Activated naive CD4-positive, alpha-beta T cell treated with Interleukin-2 at 50 U/mL for 16 hours (primary cell): ENCODE results near the gene DOCK2.

Source experiments
- DNase-seq: peaks from one replicate; pipeline ENCODE4 v3.0.0-alpha.2; 2020

The DOCK2 gene

DNA sequence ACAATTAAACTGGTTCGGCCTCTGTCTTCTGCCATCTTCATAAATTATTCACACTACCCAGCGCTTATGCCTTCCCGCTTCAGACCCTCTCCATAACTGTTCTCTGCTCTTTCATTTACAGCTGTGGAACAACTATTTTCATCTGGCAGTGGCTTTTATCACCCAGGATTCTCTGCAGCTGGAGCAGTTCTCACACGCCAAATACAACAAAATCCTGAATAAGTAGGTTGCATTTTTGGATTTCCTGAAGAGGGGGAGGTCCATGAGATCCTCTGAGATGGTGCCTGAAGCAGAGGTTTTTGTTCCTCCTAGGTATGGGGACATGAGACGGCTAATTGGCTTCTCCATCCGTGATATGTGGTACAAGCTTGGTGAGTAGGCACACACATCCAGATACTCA is 371.3 kb downstream of the DOCK2 start:
- DNase-seq = no peak

DNA sequence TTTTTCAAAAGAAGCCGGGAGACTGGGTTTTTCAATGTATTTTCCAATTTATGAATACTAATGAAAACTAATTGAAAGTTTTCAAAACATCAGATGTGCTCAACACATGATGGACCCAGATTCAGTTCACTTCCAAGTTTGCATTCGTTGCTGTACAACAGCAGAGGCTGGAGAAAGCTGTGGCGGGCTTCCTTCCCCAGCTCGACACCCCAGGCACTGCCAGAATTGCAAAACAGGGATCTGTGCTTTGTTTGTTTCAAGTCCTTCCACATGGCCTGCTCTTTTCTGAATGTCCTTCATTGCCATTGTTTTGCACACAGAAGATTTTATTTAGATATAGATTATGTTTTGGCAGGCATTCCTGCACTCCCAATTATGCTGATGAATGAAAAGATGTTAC is 373.5 kb downstream of the DOCK2 start:
- no peak for DNase-seq

DNA sequence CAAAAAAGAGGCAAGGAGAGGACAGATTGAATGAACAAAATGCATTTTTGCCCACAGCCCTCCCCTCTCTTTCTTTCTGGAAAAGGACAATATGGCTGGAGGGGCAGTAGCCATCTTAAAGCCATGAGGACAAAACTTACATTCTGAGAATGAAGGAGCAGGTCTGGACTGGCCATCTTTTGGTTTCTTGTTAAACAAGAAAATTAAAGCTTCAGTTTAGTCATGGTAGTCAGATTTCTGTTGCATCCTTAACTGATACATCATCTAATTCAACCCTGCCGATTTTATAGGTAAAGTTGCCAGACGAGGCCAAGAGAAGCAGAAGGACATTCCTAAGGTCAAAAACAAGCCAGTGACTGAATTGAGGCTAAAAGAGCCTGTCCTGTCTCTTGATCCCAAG is 374.7 kb downstream of the DOCK2 start:
- DNase-seq = no peak

DNA sequence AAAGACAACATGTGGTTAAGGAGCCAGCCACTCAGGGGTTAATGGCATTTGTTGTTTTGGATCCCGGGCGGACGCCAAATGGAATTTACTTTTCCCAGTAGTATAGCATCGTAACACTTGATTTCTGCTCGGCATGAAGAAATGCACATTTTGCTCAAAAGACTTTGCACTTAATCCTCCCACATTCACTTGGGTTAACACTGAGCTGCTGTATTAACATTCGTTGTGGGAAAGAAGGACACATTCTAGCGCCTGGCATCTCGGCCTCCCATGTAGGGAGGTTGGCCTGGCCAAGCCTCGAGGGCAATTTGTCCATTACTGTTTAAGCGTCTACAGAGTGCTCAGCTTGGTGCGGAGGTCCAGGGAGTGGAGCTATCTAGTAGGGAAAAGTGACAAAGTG is 375.5 kb downstream of the DOCK2 start:
- no peak for DNase-seq

DNA sequence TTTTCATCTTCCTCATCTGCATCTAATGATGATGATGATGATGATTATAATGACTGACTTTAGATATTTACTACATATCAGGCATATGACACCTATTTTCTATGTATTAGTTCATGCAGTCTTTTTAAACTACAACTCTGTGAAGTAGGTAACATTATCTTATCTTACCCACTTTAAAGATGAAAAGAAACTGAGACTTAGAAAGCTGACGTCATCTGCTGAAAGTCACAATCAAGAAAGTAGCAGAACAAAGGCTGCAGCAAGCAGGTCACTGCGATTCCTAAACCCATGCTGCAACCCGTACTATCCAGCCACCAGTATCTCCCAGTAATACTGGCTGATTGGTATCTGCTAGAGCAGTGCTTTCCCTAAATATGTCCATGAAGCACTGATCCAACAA is 383.3 kb downstream of the DOCK2 start:
- no peak for DNase-seq

DNA sequence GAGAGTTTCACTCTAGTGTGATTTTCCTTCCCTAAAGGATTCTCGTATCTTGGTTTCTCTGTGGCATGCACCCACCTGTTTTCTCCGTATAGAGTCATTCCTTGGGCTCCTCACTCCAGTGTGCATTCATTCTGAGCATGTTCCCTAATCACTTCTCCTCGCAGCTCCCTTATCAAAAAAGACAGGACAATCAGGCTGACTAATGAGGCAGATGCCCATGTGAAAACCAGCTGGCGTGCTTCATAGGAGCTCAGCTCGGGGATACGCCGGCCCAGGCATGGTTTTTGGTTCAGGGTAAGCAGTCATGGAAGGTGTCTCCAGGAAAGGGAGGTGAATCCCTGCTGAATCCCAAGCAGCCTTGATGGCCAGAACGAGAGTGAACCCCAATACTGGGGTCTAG is 384.4 kb downstream of the DOCK2 start:
- DNase-seq = no peak

DNA sequence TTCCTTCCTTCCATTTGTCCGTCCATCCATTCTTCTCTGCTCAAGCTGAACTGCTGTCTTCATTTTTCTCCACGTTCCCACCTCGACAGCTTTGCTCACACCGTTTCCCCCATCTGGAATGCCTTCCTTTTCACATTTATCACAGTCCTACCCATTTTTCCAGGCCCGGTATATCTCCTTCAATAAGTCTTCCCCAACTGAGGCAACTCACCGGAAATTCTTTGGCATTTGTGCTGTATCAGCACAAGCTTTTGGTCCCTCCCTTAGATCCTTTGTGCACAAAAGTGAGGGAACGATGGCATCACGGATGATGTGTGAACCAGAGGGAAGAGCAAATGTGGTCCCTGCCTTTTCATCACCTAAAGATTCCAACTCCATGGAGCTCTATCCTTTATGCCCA is 388.8 kb downstream of the DOCK2 start:
- DNase-seq = no peak

DNA sequence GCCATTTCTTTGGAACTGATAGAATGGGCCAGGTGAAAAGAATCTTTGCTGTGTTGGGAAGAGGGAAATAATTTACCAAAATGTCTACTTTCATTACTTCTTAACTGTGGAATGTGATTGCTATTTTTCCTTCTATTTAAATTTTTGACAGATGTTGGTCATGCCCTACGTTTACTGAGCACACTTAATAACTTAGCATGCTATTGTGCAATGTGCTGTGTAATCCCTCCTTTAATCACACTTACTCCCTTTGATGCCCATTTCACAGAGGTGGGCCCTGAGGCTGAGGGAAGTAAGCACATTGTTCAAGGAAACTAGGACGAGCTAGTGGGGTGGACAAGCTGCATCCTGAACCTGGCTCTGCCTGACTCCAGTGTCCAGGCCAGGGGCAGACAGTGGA is 391.0 kb downstream of the DOCK2 start:
- DNase-seq = no peak

DNA sequence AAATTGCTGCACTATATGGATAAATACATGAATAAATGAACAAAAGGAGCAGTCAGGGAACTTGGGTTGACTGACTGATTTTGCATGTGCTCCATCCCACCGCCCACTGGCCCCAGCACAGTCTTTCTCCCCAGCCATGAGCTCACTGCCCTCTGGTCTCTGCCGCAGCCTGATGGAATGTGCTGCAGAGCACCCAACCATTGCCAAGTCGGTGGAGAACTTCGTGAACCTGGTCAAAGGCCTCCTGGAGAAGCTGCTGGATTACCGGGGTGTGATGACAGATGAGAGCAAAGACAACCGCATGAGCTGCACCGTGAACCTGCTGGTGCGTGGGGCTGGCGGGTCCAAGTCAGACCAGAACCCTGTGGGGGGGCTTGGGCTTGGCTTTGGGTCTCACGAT is 397.2 kb downstream of the DOCK2 start:
- no peak for DNase-seq

DNA sequence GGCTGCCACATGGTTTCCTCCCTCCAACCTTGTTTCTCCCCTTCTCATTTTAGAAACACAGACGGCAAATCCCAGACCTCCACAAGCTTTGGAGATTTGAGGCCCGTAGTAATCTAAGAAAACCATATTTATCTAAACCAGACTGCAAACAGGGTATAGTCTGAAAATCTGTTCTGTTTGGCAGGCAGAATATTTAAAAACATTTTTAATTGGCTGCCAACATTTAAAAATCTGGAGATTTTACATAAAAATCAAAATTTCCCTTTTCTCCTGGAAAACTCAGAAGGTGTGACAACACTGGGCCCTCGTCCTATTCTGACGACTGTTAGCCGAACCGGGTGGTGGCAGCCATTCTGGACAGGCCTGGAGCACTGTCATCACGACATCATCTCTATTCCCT is 401.2 kb downstream of the DOCK2 start:
- no peak for DNase-seq

DNA sequence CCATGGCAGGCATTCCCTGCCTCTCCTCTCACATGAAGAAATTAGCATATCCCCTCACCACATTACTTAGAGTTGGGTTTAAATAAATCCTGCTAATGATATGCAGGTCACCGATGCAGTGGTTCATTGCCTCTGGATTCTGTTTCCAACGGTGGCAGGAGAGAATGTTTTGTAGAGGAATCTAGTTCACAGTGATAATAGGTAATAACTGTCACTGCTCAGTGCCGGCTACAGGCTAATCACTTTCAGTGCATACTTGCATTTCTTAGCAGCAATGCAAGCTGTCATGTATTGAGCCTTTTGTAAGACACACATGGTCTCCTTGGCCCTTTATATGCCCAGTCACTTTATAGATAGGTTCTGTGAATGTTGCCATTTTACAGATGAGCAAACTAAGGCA is 402.8 kb downstream of the DOCK2 start:
- no peak for DNase-seq

DNA sequence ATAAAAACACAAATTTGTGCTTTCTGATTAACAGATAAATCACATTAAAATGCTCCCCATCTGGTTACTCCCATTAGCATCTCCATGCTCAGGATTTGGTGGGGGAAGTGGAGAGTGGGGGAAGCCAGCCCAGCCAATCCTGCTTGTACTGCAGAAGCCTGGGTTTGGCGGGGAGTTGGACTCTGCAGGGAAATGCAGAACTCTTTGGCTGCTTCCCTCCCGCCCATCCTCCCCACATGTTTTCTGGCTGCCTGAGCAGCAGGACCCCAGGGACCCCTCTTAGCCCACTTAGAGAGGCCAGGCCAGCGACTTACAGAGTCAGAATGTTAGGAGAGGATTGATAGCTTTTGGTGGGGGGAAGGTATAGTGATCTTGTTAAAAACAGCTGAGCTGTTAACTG is 409.2 kb downstream of the DOCK2 start:
- no peak for DNase-seq

DNA sequence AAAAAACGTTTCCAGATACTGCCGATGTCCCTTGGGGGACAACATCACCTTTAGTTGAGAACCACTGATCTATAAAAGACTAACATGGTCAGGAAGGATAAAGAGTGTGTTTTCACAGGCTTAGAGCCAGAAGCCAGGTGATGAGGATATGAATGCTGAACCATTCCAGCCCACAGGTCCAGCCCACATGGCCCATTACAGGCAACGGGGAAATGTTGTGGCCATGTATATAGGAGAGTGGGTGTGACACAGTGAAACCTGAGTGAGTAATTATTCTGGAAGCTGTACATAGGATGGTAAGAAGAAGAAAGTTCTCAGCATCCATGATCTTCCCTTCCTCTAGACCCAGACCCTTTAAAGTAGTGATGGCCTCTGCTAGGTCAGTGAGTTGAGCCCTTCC is 412.6 kb downstream of the DOCK2 start:
- DNase-seq = no peak

DNA sequence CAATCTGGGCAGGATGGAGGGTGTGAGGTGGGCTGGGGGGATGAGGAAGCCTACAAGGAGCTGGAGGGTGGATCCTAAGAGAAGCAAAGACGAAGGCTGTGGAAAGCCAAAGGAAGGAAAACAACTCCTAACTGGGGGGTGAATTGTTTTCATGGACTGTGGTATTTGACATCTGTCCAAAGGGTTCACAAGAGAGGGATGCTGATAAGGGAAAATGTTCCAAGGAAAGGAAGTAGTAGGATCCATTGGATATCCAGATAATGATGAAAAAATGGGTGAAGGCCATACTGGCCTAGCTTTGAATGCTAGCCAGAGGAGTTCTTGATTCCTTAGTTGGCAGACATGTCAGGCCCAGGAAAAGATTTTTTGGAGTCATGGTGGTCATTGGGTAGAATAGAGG is 416.8 kb downstream of the DOCK2 start:
- DNase-seq = no peak

DNA sequence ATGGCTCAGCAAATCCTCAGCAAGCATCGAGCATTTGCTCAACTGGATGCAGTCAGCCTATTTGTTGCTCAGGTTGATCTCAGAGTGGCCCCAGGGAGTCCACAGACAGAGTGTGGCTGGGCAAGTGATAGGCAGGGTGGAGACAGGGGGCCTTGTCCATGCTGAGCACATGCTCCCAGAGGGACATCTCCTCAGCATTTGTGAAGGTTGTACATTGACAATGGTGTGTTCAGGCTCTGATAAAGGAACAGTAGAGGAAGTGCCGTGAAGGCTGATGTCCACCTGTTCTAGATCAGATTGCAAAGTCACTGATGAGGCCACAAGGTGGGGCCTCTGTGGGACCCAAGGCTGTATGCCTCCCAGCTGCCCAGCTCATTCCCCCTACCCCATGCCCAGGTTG is 418.5 kb downstream of the DOCK2 start:
- DNase-seq = no peak

DNA sequence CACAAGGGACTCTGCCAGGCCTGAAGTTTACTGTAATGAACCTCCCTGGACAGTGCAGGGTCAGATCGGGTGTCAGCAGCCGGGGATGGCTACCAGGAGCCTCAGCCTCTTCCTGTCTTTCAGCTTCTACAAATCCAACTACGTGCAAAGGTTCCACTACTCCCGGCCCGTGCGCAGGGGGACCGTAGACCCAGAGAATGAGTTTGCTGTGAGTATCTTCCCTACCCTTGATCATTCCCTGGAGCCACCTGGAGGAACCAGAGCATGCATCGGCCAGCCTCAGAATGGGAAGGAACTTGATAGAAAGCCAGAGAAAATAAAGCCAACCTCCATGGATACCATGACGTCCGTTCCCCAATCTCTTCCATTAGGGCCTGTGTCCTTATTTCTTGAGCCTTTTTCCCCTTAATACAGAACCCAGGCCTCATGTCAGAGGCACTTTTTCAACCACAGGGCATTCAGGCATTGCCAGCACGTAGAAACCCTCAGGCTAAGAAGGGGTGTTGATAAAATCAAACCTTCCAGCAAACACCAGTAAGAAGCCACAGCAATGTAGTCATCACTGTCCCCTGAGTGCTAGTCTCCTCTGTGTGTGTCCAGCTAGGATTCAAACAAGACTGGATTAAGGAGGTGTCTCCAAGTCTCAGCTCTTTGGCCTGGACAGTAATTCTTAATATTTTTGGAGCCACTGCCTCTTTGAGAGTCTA is 419.6 kb downstream of the DOCK2 start:
- no peak for DNase-seq

DNA sequence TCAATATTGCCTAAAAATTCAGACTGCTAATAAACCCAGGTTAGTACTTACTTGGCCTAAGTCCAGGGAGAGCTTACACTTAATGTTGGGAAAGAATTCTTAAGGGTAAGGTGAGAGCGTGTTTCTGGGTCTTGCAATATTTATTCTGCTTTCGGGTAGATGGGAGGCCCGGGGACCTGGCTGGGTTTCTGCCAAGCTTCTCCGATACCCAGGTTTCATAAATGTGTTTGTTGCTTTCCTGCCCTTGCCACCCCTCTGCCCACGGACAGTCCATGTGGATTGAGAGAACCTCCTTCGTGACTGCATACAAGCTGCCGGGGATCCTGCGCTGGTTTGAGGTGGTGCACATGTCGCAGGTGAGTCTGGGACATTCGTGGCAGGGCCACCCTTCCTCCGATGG is 420.2 kb downstream of the DOCK2 start:
- no peak for DNase-seq

DNA sequence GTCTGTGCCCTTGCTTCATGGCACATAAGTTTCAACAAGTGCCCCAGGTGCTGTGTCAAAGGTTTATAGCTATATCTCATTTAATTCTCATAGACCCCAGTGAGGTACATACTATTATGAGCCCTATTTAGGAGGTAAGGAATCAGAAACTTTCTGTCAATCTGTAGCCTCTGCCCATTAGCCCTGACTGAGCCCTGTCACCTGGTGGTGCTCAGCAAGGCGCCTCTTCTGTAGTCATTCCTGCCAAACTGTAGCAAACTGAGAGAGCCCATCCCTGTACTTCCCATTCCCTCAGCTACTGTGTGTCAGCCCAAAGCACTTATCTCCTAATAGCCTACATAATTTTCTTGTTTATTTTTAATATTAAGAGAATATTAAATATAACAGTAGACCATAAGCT is 422.1 kb downstream of the DOCK2 start:
- no peak for DNase-seq

DNA sequence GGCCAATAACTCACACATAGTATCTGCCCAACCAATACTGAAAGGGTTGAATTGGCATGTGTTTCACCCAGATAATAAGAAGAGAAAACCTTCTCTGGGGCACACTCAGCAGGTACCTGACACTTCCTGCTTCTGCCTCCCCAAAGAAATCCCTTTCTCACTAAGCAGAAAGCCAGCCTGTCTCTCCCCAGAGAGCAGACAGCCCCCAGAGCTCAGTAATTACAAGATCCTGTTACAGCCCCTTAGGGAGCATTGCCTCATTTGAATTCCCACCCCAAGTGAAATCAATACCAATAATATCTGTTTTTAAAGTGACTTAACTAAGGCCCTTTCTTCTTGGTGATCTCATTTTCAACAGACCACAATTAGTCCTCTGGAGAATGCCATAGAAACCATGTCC is 430.1 kb downstream of the DOCK2 start:
- DNase-seq = no peak

DNA sequence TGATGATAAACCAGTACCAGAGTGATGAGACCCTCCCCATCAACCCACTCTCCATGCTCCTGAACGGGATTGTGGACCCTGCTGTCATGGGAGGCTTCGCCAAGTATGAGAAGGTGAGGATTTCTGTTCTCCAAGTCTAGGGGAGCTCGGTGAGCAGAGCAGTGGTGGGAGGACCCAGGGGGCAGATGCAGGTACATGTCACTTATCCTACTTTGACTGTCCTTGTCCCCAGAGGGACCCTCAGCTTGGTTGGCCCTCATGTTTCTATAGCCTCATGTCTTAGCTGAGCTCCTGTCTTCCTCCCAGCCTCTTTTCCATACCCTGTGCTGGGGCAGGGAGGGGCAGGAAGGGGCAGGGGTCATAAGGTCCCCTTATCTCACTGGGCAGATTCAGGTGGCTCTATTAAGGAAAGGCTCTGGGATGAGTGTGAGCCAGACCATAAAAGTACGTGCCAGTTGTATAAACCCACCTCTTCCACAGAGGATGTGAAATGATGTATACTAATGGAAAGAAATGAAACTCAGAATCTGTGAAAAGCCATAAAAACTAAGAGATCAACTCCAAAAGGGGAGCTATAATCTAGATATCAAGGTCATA is 430.6 kb downstream of the DOCK2 start:
- no peak for DNase-seq

DNA sequence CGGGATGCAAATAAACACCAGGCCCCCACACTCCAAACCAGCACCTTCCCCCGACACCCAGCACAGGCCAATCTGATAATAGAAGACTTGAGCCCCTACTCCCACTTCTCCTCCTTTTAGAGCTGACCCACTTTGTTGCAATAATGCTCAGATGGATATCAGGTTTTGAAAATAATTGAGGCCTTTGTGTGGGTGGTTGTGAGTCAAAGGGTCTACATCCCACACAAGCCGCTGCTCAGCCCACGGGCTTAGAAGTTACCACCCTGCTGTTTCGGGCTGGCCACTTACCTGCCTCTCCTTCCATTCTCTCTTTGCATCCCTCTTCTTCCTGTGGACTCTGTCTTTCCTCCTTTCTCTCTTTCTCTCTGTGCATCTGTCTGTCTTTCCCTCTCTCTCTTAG is 432.4 kb downstream of the DOCK2 start:
- DNase-seq = no peak

DNA sequence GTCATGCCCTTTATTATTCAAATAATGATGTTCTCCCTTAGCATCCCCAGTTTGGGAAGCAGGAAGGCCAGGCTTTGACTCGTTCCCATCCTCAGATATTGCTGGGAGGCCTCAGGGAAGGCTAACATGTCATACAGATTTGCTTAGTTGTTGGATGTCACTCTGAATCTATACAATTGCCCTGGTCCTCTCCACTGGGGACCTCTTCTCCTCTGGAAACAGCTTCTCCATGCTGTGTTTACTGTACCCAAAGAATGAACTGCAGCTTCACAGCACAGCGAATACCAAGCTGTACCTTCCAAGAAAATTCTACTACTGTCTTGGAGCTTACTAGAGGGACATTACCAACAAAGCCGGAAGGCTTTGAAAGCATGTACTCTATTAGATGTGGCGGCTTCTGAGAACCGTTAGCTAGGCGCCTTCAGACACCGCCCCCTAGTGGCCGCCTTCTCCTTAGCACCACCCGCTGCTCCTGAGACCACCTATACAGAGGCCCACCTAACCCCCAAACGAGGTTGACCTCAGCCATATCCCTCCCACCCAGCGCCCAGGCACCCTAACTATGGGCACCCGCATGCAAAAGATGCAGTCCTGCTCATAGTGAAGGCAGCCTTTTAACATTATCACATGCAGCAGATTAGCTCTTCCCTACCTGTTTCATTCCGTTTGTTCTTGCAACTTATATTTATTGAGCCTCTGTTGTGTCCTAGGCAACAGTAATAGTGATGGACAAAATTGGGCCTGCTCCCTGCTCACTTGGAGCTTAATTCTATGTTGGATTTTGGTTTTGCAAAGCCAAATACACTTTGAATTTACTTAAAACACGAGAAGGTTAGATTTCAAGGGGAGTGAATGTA is 433.7 kb downstream of the DOCK2 start:
- DNase-seq = peak; percentile 9

DNA sequence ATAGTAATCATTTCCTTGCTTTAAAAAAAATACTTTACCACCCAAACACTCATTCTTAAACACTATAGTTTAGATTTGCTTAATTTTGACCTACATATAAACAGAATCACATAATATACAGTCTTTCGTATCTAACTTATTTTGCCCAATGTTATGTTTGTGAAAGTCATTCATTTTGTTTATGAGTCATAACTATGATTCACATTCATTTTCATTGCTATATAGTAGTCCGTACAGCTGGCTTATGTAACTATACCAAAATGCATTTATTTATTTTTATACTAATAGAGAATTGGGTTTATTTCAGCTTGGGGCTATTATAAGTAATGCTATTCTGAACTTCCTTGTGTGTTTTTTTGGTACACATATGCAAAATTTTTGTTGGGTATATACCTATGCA is 434.7 kb downstream of the DOCK2 start:
- no peak for DNase-seq

DNA sequence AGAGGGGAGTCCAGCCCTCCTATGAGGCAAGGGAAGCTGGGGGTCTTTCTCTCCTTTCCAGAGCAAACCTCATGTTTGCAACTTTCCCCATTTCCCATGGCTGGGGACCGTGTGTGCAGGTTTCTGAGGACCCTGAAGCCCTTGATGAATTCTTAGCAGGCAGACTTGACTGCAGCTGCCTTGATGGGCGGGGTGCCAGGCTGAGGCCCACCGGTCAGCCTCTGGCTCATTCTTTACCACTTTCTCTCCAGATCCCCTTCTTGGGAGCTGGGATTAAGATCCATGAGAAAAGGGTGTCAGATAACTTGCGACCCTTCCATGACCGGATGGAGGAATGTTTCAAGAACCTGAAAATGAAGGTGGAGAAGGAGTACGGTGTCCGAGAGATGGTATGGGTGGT is 438.6 kb downstream of the DOCK2 start:
- DNase-seq = no peak
